Thyroid gland (tissue), 4 donors: ENCODE data around the gene ACP7.

Experiments
- POLR2A ChIP-seq, 2 donors: fragments of 450-650 bp; IDR thresholded peaks; one replicate each; pipeline ENCODE4 v1.6.1; 2017; ENCODE audit warnings: antibody characterized with exemption in 2 of 2, mild to moderate bottlenecking in 2 of 2, moderate library complexity in 1 of 2
- TF ChIP-seq, protein P1 (sequence below), 6 experiments: fragments of 200-600 bp in 3 of 6; fragments of 450-650 bp in 3 of 6; sonication (generic) in 3 of 6; IDR thresholded peaks; one replicate each; pipeline ENCODE4 v1.5.1; 2016 to 2019; ENCODE audit warnings: antibody characterized with exemption in 6 of 6, mild to moderate bottlenecking in 2 of 6, inconsistent platforms in 1 of 6, moderate library complexity in 1 of 6

DNA sequence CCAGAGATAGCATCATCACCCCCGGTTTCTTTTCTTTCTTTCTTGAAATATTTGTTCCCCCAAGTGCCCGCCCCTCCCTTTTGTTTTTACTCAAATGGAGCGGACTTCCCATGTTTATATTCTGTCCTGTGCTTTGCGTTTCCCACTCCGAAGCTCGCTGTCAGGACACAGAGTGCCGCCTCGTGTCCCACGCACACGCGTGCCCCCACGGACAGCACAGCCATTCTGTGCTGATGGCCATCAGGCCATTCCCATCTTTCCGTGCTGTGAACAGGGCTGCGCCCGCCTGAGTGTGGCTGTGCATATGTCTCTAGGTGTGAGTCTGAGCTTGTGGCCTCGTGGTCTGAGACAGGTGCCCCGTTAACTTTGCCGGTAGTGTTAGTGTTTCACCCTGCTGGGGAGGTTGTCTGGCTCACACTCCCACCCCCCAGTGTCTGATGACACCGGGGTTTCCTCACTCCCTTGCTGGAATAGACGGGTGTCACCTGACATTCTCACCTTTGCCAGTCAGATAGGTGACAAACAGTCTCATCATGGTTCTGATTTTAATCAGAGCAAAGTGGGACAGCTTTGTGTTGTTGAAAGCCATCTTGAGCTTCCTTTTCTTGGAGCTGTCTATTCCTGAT, 48.3 kb downstream of the ACP7 start:
- no peak for TF ChIP-seq POLR2A (IDR thresholded peaks at IDR 0.05)
- TF ChIP-seq, protein P1, sequence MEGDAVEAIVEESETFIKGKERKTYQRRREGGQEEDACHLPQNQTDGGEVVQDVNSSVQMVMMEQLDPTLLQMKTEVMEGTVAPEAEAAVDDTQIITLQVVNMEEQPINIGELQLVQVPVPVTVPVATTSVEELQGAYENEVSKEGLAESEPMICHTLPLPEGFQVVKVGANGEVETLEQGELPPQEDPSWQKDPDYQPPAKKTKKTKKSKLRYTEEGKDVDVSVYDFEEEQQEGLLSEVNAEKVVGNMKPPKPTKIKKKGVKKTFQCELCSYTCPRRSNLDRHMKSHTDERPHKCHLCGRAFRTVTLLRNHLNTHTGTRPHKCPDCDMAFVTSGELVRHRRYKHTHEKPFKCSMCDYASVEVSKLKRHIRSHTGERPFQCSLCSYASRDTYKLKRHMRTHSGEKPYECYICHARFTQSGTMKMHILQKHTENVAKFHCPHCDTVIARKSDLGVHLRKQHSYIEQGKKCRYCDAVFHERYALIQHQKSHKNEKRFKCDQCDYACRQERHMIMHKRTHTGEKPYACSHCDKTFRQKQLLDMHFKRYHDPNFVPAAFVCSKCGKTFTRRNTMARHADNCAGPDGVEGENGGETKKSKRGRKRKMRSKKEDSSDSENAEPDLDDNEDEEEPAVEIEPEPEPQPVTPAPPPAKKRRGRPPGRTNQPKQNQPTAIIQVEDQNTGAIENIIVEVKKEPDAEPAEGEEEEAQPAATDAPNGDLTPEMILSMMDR (IDR thresholded peaks at IDR 0.05), result no peak
